T-helper 1 cell (primary cell): ENCODE data around the gene B3GAT3.
"Not testable (repeated sequence)": the region's sequence is repeated elsewhere in the genome, so short reads cannot be mapped to it uniquely, and the experiment has no call there.

Experiments
- DNase-seq, 5 donors: peaks; one replicate each; pipeline ENCODE4 v3.0.0-alpha.2; 2012 to 2020

Gene B3GAT3

GRCh38 chr11:62645946-62646824, 24.4 kb upstream of the B3GAT3 start, which contains the start of gene GANAB:
Gene GANAB (minus strand): TSS chr11:62646613. CDS start chr11:62646599, 14 bp downstream.
- peak; percentile 97 to 99 (median 98) for DNase-seq

DNA sequence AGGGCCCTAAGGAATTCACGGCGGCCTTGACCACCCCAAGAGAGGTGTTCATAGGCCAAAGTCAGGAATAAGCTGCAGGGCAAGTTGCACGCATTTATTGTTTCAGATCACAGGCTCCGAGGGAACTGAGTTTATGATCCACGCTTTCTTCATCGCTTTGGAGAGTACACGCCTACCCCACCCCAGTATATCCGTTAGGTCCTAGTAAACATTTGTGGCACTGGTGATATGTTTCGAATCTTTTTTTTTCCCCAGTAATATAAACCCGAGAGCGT, 23.8 kb upstream of the B3GAT3 start:
- DNase-seq, result no peak

DNA sequence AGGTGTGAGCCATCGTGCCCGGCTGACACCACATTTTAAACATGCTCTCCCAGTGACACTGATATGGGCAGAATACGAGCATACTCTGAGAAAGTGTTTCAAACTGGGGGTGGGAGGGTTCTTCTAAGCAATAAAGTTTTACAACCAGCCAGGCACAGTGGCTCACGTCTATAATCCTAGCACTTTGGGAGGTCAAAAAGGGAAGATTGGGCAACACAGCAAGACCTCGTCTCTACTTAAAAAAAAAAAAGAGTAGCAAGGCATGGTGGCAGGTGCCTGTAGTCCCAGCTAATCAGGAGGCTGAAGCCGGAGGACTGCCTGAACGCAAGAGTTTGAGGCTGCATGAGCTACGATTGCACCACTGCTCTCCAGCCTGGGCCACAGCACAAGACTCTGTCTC, 22.4 kb upstream of the B3GAT3 start:
- DNase-seq, result no peak

DNA sequence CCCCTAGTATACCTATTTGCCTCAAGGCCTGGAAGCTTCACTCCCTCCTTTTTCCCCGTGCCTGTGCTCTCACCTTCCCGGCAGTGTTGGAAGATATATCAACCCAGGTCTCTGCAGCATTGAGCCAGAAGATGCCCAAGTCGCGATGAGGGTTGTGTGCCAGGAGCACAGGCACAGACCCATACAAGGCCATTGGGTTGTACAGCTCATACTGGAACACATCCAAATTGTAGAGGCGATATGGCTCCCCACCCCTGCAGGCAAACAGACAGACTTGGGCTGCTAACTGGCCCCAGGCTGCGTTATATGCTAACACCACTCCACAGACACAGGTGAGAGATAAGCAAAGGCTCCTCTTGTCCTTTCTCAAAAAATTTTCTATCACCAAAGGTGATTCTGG, 10.7 kb upstream of the B3GAT3 start:
- no peak for DNase-seq

DNA sequence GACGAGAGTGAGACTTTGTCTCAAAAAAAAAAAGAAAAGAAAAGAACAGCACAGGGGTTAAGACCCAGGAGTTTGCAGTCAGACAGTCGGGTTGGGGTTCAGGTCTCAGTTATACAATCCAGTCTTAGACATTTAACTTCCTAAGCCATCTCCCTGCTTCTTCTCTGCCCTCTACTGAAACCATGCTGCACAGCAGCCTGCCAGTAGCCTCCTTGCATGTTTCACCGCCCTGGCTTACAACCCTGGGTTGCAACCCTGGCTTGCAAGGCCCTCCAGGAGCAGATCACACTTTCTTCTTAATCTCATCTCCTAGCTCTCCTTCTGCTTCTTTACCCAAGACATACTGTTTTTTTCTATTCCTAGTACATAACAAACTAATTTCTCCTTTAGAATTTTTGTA, 5.9 kb upstream of the B3GAT3 start:
- DNase-seq, result no peak

DNA sequence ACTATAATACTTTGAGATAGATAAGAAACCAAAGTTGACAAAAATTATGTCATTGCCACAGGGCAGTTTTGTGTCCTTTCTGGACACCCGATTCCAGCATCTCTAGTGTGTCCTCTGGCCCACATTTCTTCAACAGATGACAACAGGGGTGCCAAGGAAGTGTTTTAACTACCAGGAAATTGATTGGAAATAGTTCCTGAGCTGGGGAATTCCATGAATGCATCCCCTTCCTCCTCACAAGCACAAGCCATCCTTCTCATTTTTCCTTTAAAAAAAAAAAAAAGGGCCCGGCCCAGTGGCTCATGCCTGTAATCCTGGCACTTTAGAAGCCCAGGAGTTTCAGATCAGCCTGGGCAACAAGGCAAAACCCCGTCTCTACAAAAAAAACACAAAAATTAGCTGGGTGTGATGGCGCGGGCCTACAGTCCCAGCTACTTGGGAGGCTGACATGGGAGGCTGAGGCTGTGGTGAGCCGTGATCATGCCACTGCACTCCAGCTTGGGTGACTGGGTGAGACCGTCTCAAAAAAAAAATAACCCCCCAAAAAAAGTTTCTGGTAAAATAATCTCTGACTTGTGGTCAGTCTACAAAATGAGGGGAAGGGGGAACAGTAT, 797 bp upstream of the B3GAT3 start:
- DNase-seq, result no peak

DNA sequence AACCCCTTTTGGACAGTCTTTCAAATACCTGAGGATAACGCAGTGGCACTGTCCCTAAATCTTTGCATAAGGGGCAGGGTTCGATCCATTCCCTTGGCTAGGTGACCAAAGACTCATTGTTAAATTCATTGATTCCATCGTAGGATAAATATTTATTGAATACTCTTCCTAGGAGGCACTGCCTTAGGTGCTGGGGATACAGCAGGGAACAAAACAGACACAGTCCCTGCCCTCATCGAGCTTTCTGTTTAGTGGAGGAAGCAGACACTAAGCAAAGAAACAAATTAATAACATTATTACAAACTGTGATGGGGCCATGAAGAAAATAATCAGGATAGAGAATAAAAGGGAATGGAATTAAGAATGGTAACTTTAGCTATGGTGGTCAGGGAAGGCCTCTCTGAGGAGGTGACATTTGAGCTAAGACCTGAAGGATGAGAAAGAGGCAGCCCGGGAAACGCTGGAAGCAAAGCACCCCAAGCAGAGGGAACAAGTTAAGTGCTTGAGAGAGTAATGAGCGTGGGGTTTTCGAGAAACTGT, 689 bp downstream of the B3GAT3 start:
- DNase-seq, result no peak

DNA sequence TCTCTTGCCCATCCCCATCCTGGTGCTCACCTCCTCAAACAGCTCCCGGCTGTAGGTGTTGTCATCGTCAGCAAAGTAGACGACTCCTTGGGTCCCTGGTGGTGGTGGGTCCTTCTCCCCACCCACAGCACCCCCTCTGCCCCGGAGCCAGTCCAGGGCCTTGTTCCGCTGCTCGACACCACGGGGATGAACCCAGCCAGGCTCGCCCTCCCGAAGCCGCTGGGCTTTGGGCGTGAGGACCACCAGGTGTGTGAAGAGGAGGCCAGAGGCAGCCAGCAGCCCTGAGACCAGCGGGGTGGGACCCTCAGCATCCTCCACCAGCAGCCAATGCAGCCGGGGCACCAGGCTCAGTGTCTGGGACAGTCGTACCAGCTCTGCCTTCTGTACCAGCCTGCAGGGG, 4.8 kb downstream of the B3GAT3 start:
- not testable (repeated sequence) for DNase-seq

GRCh38 chr11:62615521-62615920, 6.3 kb downstream of the B3GAT3 start:
- DNase-seq, result no peak

DNA sequence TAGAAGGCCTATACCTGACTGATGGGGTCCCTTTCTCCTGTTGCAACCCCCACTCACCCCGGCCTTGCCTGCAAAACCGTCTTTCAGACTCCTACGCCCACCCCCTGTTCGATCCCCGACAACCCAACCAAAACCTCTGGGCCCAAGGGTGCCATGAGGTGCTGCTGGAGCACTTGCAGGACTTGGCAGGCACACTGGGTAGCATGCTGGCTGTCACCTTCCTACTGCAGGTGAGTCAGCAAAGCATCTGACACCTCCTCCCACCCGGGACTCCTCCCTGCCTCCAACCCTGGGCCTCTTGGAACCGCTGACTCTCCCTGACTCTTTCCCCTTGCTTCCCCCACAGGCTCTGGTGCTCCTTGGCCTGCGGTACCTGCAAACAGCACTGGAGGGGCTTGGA, 7.5 kb downstream of the B3GAT3 start:
- no peak for DNase-seq

DNA sequence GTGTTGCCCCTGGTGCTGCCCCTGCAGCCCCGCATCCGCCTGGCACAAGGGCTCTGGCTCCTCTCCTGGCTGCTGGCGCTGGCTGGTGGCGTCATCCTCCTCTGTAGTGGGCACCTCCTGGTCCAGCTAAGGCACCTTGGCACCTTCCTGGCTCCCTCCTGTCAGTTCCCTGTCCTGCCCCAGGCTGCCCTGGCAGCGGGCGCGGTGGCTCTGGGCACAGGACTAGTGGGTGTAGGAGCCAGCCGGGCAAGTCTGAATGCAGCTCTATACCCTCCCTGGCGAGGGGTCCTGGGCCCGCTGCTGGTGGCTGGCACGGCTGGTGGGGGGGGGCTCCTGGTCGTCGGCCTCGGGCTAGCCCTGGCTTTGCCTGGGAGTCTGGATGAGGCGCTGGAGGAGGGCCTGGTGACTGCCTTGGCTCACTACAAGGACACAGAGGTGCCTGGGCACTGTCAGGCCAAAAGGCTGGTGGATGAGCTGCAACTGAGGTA, 8.5 kb downstream of the B3GAT3 start:
- DNase-seq, result no peak

GRCh38 chr11:62612366-62613290, 9.2 kb downstream of the B3GAT3 start, which contains the start of the genes EML3 and ROM1:
Gene EML3 (minus strand): TSS chr11:62612775. CDS start chr11:62612457, 318 bp downstream.
Gene ROM1 (plus strand): TSS chr11:62613257. CDS start chr11:62613282, 25 bp downstream.
- peak; percentile 70 to 90 (median 80) for DNase-seq

- DNase-seq, result peak in 1 of 5 donors; percentile 57
Observed at GRCh38 chr11:62611705-62612365, 10.0 kb downstream of the B3GAT3 start.

- DNase-seq, result no peak
Observed at GRCh38 chr11:62610814-62611704, 10.7 kb downstream of the B3GAT3 start.

- no peak for DNase-seq
Observed at GRCh38 chr11:62610403-62610802, 11.4 kb downstream of the B3GAT3 start.

DNA sequence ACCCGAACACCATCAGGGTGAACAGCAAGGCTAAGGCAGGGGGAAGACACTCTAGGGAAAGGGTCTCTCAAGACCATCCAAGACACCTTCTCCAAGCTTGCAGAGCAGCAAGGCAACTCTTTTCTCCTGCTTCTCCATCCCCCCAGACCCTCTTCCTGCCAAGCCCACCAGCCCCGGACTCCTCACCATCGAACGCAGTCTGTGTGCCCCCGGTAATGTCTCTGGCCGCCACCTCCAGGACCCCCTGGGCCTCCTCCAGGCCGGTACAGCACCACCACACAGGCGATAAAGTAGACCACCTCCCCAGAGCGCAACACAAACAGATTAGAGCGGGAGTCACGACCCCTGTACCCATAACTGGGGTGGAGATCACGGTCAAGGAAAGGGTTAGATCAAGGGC, 13.0 kb downstream of the B3GAT3 start:
- no peak for DNase-seq

- no peak for DNase-seq
Observed at GRCh38 chr11:62607714-62608113, 14.1 kb downstream of the B3GAT3 start.

DNA sequence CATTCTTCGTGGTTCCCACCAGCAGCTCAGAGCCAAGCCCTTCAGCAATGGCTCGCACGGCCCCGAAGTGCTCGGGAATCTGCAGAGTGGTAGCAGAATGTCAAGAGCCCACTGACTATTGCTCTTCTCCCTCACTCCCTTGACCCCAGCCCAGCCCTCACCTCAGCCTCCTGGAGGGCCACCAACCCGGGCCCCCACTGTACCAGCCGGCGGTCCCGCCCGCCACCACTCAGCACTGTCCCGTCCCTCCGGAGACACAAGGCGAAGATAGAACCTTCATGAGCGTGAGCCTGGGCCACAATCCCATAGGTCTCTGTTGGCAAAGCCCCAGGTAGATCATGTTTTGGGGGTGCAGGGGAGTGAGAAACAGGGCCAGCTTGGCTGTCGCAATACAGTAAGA, 15.9 kb downstream of the B3GAT3 start:
- no peak for DNase-seq

DNA sequence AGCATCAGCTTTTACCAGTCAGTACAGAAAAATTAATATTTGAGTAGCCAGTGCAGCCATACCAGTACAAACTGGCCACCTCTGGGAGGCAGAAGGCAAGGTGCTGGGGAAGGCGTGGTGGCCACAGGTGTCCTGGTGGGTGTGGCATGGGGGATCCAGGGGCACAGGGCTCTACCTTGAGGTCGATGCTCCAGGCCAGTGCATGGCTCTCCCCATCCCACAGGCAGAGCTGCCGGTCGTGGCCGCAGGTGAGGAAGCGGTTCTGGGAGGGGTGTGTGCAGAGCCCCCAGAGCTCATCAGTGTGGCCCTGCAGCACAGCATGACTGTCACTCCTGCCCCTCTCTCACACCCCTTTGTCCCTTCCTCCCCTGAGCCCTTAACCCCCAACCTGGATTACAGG, 16.3 kb downstream of the B3GAT3 start:
- no peak for DNase-seq

DNA sequence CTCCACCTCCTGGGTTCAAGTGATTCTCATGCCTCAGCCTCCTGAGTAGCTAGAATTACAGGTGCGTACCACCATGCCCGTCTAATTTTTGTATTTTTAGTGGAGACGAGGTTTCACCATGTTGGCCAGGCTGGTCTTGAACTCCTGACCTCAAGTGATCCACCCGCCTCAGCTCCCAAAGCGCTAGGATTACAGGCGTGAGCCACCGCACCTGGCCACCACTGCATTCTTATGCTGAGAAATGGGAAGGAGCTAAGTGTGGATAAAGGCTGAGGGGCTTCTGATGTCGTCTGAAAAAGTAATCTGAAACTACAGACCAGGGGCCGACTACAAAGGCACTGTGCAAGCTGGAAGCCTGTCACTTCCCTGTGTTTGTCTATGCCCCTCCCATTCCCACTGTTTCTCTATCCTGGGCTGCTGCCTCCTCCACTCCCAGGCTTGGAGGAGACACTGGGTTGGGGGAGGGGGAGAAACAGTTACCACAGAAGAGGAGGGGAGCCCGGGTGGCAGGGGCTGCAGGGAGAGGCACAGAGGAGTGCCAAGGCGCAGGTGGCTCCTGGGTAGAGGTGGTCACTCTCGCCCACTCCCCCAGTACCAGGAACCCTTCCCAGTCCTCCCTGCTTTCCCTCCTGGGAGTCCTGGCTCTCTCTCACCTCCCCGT, 17.2 kb downstream of the B3GAT3 start:
- DNase-seq, result no peak
